SKM-1 (cell line): ENCODE measurements around the gene DCXR.
"Not testable (repeated sequence)": the region's sequence is repeated elsewhere in the genome, so short reads cannot be mapped to it uniquely, and the experiment has no call there.

ENCODE experiments used
- DNase-seq: peaks from one replicate; lab custom pipeline; 2025; ENCODE audit not compliant: unreplicated experiment; lab: John Stamatoyannopoulos, UW

DCXR gene

DNA sequence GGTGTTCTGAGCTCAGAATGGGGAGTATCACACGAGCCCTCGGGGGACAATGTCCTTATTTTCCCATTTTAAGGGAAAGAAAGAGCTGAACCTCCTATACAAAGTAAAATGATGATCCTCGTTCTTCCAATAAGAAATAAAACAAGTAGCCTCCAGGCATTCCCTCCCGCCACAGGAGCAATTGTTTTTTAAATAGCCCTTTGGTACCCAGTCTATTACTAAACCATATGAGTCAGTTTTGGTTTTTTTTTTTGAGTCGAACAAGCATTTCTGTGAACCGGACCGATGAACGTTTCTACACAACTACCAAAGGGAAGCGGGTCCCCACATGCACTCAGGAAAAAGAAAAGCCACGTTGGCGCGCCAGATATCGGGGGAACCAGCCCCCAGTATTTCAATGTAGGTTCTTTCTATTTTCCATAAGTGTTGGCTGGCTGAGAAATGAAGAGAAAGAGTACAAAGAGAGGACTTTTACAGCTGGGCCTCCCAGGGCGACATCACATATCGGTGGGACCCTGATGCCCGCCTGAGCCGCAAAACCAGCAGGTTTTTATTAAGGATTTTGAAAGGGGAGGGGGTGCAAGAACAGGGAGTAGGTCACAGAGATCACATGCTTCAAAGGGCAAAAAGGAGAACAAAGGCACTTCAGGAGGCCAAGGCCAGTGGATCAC is 3.8 kb upstream of the DCXR start:
- DNase-seq = no peak

DNA sequence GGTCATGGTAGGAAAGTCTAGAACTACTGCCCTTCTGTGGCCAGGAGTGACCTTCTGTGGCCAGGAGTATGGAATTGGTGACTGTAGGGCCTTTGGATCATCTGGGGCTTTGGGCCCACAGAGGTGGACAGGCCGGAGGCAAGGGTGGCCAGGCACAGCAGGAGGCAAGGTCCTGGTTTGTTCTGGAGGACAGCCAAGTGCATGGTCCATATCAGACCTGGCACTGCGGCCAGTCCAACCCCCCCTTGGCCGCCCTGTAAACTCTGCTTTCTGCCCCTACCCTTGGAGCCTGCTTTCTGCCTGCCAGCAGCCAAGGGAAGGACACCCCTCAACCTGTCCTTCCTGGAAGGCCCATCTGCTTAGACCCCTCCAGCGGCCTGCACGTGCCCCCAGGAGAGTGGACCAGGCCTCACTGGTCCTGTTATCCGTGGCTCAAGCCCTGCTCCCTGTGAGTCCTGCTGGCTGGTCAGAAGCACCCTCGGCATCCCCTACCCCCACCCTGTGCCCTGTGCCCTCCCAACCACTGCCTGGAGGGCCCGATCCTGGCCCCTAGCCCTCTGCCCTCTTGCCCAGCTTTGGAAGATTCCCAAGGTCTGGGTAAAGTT is 2.3 kb upstream of the DCXR start:
- no peak for DNase-seq

DNA sequence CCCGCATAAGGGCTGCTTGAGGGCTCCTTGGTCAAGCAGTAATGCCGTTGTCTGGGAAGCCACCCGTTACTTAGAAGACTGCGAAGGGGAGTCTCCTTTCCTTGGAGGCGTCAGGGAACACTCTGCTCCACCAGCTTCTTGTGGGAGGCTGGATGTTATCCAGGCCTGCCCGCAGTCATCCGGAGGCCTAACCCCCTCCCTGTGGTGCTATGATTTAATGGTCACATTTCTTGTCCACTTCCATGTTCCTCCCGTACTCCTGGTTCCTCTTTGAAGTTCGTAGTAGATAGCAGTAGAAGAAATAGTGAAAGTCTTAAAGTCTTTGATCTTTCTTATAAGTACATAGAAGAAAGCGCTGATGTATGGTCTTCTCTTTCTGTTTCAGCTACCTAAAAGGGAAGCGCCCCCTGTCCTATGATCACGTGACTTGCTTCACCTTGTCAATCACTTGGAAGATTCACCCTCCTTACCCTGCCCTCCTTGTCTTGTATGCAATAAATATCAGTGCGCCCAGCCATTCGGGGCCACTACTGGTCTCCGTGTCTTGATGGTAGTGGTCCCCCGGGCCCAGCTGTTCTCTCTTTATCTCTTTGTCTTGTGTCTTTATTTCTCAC is 1.4 kb upstream of the DCXR start:
- not testable (repeated sequence) for DNase-seq

DNA sequence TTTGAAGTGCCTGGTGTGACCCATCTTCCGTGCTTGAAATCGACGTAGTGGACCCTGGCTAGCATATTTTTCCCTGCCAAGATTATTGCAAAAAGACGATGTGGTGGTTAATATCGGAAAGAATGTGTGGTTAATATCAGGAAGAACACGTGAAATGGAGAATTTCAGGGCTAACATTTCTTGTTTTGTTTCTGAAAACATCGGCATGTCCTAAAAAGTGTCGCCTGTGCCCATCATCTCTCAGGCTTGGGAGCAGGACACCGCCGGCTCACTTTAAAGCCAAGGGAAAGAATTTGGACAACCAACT is 345 bp upstream of the DCXR start:
- DNase-seq = no peak

DNA sequence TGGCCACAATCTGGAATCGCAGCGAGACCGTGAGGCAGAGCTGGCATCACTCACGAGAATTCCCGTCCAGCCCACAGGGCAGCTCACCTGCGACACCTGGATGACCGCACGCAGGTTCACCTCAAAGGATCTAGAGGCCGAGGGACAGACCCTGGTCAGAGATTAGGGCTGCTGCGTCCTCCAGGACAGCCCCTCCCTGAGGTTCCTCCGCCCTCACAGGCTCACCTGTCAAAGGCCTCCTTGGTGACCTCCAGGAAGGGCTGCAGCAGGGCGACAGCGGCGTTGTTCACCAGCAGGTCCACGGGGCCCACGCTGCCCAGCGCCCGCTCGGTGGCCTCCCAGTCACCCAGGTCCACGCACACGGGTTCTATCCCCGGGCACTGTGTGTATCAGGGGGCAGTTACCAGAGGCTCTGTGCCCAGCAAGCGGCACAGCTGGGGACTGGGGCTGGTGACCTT is 834 bp downstream of the DCXR start:
- no peak for DNase-seq

DNA sequence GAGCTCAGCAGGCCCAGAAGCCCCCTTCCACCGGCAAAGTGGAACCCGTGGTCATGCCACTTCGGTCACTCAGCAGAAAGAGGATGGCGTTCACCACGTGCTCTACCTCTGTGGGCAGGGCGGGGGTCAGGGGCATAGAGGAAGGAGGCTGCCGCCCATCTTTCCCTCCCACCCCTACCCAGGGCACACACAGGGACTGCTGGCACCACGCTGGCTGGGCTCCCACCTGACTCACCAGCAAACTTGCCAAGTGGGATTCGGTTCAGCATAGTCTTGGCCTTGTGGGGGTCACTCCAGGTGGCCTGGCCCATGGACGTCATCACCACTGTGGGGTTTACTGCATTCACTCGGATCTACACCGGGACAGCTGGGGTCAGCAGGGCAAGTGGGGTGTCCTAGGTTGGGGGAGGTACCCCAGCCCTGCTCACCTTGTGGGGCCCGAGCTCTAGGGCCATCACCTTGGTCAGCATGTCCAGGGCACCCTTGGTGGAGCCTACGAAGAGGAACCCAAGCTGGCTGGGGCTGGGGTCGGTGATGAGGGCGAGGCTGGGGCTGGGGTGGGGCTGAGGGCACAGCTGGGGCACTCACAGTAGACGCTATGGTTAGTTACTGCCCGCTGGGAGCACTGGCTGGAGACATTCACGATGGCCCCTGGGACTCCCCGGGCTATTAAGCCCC is 1.4 kb downstream of the DCXR start:
- DNase-seq = no peak

DNA sequence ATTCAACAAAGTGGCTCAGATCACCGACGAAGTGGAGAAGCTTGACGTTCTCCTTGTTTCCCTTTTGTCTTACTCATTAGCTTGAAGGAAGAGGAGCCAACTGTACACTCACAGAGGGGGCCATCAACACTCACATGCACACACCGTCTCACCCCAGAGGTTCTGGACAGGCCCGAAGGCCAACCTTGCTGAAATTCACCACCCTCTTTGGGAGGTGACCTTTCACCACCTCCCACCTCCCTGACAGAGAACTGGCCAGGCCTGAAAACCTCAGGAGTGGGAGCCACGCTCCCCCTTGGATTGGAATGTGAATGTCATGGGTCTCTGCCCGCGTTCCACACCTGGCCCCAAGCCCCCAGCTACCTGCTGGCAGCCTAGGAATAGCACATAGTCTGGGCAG is 2.0 kb downstream of the DCXR start:
- DNase-seq = no peak

DNA sequence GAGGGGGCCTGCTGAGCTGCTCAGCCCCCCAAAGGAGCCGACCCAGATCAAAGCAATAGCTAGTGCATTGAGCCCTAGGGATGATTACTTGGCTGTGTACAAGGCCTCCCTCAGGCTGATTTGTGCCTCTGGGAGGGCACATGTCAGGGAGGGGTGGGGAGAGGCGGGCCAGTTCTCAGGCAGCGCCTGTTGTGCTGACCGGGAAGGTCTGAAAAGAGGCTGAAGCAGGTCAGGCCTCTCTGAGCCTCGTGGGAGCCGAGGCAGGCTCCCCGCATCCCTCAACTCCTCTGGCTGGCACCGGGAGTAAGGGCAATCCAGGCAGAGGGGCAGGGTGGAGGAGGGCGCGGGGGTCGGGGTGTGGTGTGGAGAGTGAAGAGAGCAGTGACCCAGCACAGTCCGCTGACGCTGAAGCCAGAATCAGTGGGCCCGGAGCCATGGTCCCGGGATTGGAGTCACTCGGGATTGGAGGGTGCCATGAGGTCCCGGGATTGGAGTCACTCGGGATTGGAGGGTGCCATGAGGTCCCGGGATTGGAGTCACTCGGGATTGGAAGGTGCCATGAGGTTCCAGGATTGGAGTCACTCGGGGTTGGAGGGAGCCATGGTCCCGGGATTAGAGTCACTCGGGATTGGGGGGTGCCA is 3.0 kb downstream of the DCXR start:
- no peak for DNase-seq

DNA sequence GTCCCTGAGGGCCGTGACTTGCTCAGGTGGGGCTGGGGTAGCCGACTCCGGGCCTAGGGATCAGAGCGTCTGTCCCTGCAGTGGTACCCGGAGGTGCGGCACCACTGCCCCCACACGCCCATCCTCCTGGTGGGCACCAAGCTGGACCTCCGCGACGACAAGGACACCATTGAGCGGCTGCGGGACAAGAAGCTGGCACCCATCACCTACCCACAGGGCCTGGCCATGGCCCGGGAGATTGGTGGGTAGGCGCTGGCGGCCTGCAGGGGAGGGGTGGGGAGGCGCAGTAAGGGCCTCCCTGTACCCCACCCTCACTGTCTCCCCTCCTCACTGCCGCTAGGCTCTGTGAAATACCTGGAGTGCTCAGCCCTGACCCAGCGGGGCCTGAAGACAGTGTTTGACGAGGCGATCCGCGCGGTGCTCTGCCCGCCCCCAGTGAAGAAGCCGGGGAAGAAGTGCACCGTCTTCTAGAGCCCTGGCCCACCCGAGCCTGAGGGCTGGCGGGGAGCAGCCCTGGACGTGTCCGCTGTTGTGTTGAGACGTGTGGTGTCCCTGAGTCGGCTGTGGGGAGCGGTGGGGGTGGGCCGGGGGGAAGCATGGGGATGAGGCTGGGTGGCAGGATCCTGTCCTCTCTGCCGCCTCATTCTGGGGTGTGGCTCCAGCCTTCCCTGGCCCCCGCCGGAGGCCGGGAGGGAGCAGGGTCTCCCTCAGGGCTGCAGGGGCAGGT is 4.0 kb downstream of the DCXR start:
- DNase-seq = no peak

DNA sequence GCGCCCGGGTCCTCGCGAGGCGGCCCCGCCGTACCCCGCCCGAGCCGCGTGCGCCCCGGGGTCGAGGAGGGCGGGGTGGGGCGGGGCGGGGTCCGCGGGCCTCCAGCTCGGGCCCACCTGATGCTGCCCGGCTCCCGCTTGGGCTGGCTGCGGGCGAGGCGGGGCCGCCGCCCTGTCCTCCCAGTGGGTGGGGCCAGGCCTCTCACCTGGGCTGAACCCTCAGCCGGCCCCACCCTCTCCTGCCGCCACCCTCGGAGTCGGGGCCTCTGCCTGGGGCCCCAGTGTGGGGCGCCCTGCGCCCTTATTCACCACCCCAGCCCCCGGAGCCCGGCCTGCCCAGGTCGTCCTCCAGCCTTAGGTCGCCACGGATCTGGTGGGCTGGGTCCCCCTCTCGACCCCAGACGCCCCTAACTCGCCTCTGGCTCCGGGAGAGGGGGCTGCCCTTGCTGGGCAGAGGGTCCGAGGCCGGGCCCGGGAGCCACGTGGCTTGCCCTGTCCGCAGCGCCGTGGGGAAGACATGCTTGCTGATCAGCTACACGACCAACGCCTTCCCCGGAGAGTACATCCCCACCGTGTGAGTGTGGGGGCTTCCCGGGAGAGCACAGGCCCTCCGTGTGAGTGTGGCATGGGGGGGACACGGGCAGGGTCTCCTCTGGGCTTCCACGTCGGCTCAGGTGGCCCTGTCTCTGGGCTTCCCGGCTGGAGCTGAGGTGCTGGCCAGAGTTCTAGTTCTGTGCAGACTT is 5.4 kb downstream of the DCXR start:
- DNase-seq = no peak

DNA sequence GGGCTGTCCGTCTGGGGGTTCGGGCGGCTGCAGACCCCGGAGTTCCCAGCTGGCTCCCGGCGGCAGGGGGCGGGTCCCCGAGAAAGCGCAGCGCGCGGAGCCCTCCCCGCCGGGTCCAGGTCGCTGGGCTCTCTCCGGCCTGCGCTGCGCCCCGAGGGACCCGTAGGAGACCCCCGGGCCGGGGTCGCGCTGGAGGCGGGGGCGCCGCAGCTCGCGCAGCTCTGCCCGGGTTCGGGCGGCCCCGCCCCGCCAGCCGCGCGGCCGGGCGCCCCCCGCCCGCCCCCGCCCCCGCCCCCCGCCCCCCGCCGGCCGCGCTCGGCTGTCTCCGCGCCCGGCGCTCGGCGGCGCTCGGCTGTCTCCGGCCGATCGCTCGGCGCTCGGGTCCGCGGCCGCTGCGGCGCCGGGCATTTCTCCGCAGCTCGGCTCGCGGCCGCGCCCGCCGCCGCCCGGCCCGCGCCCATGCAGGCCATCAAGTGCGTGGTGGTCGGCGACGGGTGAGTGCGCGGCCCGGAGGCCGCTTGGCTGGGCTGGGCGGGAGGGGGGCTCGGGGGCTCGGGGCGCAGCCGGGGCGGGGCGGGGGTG is 6.1 kb downstream of the DCXR start, which contains the start of gene RAC3:
Gene RAC3, plus strand, starts transcription at position 376 of the 582 bp plus-strand sequence. Its CDS starts 84 bp downstream, at position 460.
- no peak for DNase-seq

DNA sequence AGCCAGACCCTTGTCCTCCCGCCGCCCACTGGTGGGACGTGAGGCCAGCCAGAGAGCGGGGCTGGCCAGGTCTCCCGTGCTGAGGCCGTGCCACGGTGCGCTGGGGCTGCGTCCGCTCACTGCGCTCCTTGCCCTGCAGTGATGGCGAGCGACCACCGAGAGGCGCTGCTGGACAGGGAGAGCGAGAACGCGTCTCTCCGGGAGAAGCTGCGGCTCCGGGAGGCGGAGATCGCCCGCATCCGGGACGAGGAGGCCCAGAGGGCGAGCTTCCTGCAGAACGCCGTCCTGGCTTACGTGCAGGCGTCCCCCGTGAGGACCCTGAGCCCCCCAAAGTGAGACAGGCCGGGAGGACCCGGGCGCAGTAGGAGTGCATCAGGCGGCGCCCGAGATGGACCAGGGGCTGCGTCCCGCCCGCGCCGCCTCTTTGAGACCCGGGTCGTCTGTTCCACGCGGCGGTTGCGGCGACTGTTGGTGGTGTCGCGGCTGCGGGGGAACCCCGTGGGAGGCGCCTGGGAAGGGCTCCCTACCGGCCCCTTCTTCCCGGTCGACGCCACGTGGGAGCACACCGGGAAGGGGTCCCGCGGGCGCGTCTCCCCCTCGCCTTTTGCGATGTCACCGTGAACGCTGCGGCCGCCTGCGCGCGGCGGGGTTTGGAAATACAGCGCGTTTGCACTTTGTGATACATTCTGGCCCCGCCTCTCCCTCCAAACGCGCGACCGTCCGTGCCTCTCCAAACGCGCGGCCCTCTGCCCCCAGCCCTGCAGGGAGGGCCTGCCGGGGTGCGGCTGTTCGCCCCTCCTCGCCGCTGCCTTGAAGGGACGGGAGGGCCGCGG is 6.8 kb downstream of the DCXR start:
- no peak for DNase-seq

DNA sequence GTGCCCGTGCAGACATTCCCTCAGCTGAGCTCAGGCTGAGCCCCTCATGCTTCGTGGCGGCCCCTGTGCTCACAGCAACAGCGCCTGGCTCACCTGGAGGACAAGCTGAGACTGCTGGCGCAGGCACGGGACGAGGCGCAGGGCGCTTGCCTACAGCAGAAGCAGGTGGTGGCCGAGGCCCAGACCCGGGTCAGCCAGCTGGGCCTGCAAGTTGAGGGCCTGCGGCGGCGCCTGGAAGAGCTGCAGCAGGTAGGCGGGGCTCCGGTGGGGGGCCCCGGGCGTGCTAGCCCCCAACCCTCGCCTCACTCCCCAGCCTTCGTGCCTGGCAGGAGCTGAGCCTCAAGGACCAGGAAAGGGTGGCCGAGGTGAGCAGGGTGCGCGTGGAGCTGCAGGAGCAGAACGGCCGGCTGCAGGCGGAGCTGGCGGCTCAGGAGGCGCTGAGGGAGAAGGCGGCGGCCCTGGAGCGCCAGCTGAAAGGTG is 7.5 kb downstream of the DCXR start:
- no peak for DNase-seq

DNA sequence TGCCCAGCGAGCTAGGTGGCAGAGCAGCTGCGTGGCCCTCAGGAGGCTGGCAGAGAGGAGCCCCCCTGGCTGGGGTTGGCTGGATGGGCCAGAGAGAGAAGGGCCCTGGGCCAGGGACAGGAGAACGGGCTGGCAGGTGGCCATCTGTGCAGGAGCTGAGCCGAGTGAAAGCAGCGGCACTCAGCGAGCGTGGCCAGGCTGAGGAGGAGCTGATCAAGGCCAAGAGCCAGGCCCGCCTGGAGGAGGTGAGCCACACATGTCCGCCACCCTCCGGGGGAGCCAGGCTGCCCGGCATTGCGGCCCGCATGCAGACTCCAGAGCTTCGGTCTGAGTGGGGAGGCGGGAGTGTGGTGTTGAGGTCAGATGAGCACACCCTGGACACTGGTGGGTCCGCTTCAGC is 8.1 kb downstream of the DCXR start:
- no peak for DNase-seq

DNA sequence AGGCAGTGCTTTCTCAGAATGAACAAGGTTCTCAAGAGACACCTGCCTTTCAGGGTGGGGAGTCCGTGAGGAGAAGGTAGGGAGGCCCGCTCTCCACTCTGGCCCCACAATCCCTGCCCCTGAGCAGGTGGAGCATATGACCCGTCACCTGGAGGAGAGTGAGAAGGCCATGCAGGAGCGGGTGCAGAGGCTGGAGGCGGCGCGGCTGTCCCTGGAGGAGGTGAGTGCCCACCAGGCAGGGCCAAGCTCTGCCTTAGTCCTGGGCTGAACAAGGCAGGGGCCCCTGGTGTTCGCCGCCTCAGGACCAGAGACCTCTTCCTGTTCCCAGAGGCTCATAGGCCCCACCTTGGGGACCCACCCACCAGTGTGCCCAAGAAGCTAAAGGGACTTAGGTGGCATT is 8.5 kb downstream of the DCXR start:
- DNase-seq = no peak

DNA sequence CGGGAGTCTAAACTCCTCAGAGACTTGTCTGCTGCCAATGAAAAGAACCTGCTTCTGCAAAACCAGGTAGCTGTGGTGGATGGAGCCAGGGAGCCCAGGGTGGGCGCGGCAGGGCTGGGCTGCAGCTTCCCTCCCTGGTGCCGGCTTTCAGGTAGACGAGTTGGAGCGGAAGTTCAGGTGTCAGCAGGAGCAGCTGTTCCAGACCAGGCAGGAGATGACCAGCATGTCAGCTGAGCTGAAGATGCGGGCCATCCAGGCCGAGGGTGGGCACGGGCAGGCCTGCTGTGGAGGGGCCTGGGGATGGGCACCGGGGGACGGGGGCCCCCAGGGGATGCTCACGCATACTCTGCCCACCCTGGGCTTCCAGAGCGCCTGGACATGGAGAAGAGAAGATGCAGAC is 9.3 kb downstream of the DCXR start:
- DNase-seq = no peak

DNA sequence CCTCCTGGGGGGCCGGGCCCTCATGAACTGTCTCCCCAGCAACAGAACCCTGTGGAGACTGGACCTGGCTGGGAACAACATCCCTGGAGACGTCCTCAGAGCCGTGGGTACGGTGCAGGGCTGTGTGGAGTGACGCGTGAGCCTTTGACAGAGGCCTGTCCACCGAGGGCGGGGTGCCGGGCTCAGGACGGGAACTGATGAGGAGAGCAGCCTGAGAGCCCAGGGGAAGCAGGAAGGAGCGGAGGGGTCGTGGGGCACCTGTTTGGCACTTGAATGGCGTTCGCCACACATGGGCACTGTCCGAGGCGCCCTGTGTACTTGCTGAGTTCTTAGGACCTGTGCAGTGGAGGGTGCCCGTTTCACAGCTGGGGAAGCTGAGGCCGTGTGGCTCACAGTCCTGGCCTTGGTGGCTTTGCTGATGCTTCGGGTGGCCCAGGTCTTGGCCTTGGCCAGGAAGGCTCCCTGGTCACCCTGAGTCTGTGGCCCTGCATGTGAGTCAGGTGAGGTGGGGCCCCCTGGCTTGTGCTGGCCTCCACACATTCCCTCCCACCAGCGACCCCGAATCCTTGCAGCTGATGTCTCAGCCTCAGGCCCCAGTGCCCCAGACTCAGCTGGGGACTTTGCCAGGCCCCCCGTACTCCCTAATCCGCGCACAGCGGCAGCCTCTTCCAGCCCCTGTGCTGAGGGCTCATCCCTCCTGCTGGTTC is 11.9 kb downstream of the DCXR start:
- DNase-seq = no peak

DNA sequence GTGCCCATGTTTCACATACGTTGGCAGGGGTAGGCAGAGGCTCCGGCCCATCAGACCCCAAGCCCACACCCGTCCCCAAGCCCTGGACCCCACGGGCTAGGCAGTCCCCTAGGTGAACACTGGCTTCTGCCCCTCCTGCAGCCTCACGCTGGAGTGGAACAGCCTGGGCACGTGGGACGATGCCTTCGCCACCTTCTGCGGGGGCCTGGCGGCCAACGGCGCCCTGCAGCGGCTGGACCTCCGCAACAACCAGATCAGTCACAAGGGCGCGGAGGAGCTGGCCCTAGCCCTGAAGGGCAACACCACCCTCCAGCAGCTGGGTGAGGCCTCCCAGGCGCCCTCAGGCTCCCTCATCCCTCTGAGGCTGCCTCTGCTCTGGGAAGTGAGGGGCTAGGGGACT is 12.6 kb downstream of the DCXR start:
- DNase-seq = no peak
